ENCODE results near the gene RTN3. TPM values are rescaled to one million over a fixed set of nuclear protein-coding genes. Genes with fewer than 3 reads are reported as not detected.
A peak's percentile ranks its signal among the peaks of the same experiment; 100 is the strongest.

The RTN3 gene
- total and polyA plus RNA-seq, 4 donors: 42.4 to 89.4 (median 76.6) TPM

DNA sequence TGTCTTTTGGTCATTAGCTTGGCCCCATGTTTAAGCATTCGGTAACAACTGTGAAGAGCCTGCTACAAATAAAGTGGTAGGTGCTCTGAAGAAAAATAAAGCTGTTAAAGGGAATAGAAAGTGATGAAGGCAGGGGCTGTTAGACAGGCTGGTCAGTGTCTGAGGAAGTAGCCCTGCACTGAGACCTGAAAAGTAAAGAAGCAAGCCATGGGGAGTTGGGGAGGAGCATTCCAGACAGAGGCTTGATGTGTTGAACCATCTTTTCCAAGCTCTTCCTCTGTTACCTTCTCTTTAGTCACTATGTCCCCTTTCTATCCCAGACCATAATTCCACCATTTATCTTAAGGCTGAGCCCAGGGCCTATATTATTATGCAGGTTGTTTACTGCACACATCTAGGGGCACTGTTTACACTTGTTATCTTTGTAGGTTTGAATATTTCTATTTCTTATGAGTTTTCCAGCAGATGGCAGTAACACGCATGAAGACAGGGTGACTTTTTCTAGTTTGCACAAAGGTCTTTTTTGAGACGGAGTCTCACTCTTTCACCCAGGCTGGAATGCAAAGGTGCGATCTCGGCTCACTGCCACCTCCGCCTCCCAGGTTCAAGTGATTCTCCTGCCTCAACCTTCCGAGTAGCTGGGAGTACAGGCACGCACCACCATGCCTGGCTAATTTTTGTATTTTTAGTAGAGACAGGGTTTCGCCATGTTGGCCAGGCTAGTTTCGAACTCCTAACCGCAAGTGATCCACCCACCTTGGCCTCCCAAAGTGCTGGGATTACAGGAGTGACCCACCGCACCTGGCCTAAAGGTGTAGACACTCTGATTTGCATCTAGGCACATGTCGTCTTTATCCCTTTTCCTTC is 64.2 kb downstream of the RTN3 start:
- intact Hi-C loops (cut with DNase I): no loop called here
- Histone ChIP-seq H3K27ac (ENCODE audit: low read depth in 1 of 2, low read length in 2 of 2) (no peak overlapping the region), H3K9me3 (ENCODE audit: control insufficient read depth, low read length) (no peaks in the 10 kb centered on the region), H3K36me3 (ENCODE audit: control insufficient read depth in 1 of 2, insufficient read depth in 2 of 2, low read length in 1 of 2) (no peaks in the 10 kb centered on the region), H3K4me1 (ENCODE audit: control insufficient read depth in 1 of 2, insufficient read depth in 2 of 2, low read length in 2 of 2) (no peaks in the 10 kb centered on the region), H3K27me3 (ENCODE audit: control insufficient read depth in 1 of 2, insufficient read depth in 2 of 2, low read length in 1 of 2) (no peaks in the 10 kb centered on the region), H3K4me3 (ENCODE audit: low read length in 2 of 2) (no peak overlapping the region)
- no peak for ATAC-seq (ENCODE audit: low FRiP score)
- WGBS, 2 donors: 83 to 84% methylated on average over 13 of the region's 13 CpGs
- DNase-seq: no peak

DNA sequence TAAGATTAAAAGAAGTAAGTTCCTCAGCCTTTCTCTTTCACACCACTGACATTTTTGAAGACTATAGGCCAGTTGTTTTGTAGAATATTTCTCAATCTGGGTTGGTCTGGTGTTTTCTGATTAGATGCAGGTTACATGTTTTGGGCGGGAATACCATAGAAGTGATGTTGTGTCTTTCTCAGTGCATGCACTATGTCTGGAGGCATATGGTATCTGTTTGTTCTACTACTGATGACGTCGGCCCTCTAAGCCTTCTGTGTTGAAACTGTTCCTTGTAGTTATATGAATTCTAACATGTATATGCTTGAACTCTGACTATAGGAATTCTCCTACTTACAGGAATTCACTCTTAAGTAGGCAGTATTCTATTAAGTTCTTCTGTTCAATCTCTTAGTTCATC is 65.7 kb downstream of the RTN3 start:
- 68 to 69% methylated on average over 3 of the region's 3 CpGs for WGBS, 2 donors
- no peaks in the 10 kb centered on the region for H3K9me3 ChIP-seq (ENCODE audit: control insufficient read depth, low read length)
- peaks cover 0 to 2% of the 10 kb centered on the region in 2 donors for H3K36me3 ChIP-seq (ENCODE audit: control insufficient read depth in 1 of 2, insufficient read depth in 2 of 2, low read length in 1 of 2)
- no peaks in the 10 kb centered on the region for H3K27me3 ChIP-seq (ENCODE audit: control insufficient read depth in 1 of 2, insufficient read depth in 2 of 2, low read length in 1 of 2)
- no peak overlapping the region for H3K27ac ChIP-seq (ENCODE audit: low read depth in 1 of 2, low read length in 2 of 2)
- H3K4me3 ChIP-seq (ENCODE audit: low read length in 2 of 2): no peak overlapping the region
- no peak for ATAC-seq (ENCODE audit: low FRiP score)
- no peak for DNase-seq
- intact Hi-C loops (cut with DNase I): no loop called here
- H3K4me1 ChIP-seq (ENCODE audit: control insufficient read depth in 1 of 2, insufficient read depth in 2 of 2, low read length in 2 of 2): no peaks in the 10 kb centered on the region

DNA sequence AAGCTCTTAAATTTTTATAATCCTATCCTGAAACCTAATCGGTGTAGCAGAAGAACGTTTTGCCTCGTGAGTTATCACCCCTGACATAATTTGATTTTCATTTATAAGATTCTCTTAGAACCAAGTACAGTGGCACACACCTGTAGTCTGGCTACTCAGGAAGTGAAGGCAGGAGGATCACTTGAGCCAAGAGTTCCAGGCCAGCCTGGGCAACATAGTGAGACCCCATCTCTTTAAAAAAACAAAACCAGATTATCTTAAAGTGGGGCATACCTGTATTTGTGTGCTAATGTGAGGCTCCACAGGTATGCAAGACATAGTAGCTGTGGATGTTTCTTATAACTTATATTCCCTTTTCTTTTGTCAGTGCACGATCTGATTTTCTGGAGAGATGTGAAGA is 68.3 kb downstream of the RTN3 start:
- no peak overlapping the region for H3K27ac ChIP-seq (ENCODE audit: low read depth in 1 of 2, low read length in 2 of 2)
- WGBS, 2 donors: 88 to 89% methylated on average over 4 of the region's 4 CpGs
- intact Hi-C loops (cut with DNase I): no loop called here

DNA sequence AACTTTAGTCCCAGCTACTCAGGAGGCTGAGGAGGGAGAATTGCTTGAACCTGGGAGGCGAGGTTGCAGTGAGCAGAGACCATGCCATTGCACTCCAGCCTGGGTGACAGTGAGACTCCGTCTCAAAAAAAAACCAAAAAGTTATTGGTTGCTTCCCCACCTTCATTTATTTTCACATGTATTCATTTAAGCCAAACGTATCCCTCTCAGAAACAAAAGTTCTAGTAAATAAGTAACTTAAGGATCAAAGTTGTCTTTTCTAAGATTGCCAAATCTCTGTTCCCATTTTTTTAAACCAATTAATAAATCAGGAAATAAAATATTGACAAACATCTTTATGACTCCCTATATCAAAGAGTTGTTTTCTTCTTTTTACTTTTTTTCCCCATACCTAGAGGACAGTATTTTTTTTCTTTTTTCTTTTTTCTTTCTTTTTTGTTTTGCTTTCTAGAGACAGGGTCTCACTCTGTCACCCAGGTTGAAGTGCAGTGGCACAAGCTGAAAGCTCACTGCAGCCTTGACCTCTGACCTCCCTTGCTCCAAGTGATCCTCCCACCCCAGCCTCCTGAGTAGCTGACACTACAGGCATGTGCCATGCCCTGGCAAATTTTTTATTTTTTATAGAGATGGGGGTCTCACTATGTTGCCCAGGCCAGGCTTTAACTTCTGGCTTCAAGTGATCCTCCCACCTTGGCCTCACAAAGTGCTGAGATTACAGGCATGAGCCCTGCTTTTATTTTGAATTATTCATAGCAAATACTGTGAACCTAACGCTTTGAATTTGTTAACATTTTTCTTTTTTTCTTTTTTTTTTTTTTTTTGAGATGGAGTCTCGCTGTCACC is 75.8 kb downstream of the RTN3 start:
- DNase-seq (no peak), ATAC-seq (ENCODE audit: low FRiP score) (no peak)
- intact Hi-C loops (cut with DNase I): no loop called here
- Histone ChIP-seq H3K4me3 (ENCODE audit: low read length in 2 of 2) (no peak overlapping the region), H3K27me3 (ENCODE audit: control insufficient read depth in 1 of 2, insufficient read depth in 2 of 2, low read length in 1 of 2) (no peaks in the 10 kb centered on the region), H3K4me1 (ENCODE audit: control insufficient read depth in 1 of 2, insufficient read depth in 2 of 2, low read length in 2 of 2) (no peaks in the 10 kb centered on the region), H3K9me3 (ENCODE audit: control insufficient read depth, low read length) (no peaks in the 10 kb centered on the region), H3K36me3 (ENCODE audit: control insufficient read depth in 1 of 2, insufficient read depth in 2 of 2, low read length in 1 of 2) (no peaks in the 10 kb centered on the region), H3K27ac (ENCODE audit: low read depth in 1 of 2, low read length in 2 of 2) (no peak overlapping the region)
- WGBS, 2 donors: 80 to 87% methylated on average over 5 of the region's 5 CpGs

More for the DNA sequence above, 68.3 kb downstream of the RTN3 start:
- ATAC-seq (ENCODE audit: low FRiP score) (no peak), DNase-seq (no peak)
- Histone ChIP-seq H3K36me3 (ENCODE audit: control insufficient read depth in 1 of 2, insufficient read depth in 2 of 2, low read length in 1 of 2) (peaks cover 0 to 2% of the 10 kb centered on the region in 2 donors), H3K4me1 (ENCODE audit: control insufficient read depth in 1 of 2, insufficient read depth in 2 of 2, low read length in 2 of 2) (no peaks in the 10 kb centered on the region), H3K27me3 (ENCODE audit: control insufficient read depth in 1 of 2, insufficient read depth in 2 of 2, low read length in 1 of 2) (no peaks in the 10 kb centered on the region), H3K9me3 (ENCODE audit: control insufficient read depth, low read length) (no peaks in the 10 kb centered on the region), H3K4me3 (ENCODE audit: low read length in 2 of 2) (no peak overlapping the region)

DNA sequence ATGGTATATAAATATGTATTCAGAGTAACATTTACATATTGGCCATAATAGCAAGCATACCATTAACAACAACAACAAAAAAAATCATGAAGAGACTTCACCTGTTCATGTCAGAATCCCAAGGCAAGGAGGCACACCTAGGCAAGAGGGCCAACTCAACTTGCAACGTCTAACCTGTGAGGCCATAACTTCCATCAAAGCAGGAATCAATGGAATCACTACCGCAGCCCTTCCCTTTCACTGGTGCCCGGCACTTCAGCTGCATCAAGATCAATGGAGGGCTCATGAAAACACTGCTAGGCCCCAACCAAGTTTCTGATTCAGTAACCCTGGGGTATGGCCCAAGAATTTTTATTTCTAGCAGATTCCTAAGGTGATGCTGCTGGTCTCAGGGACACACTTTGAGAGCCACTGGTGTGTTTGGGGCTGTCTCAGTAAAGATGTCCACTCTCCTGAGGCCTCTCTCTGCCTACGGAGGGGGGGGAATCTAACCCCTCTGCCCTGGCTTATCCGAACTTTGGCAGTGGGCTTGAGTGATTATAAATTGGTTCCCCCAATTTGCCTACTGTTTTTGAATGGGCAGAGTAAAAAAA is 79.3 kb downstream of the RTN3 start:
- intact Hi-C loops (cut with DNase I): loop anchor here in 1 of 2 donors (10.0 kb wide), 2 partner anchors 84 to 394 kb away; no protein-coding TSS in a partner anchor
- Histone ChIP-seq H3K27me3 (ENCODE audit: control insufficient read depth in 1 of 2, insufficient read depth in 2 of 2, low read length in 1 of 2) (no peaks in the 10 kb centered on the region), H3K4me3 (ENCODE audit: low read length in 2 of 2) (no peak overlapping the region), H3K9me3 (ENCODE audit: control insufficient read depth, low read length) (no peaks in the 10 kb centered on the region), H3K4me1 (ENCODE audit: control insufficient read depth in 1 of 2, insufficient read depth in 2 of 2, low read length in 2 of 2) (no peaks in the 10 kb centered on the region), H3K27ac (ENCODE audit: low read depth in 1 of 2, low read length in 2 of 2) (no peak overlapping the region), H3K36me3 (ENCODE audit: control insufficient read depth in 1 of 2, insufficient read depth in 2 of 2, low read length in 1 of 2) (no peaks in the 10 kb centered on the region)
- 83% methylated on average over 5 of the region's 5 CpGs for WGBS, 2 donors
- ATAC-seq (ENCODE audit: low FRiP score) (no peak), DNase-seq (no peak)

DNA sequence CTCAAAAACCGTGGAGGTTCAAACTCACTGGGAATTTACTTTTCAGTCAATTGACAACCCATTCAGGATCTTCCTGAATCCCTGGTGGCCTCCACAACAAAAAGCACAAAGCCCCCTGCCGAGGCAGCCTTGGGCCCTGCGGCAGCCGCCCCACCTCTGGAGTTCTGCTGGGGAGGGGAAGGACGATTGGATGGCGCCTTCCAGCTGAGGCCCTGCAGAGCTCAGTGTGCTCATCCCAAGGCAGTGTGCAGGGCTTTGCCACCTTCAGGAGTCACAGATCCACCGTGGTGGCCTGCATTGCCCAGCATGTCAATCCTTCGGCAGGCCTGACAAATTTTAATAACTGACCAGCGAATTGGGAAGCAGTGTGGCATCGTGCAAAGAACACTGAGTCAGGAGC is 79.9 kb downstream of the RTN3 start:
- Histone ChIP-seq H3K27ac (ENCODE audit: low read depth in 1 of 2, low read length in 2 of 2) (no peak overlapping the region), H3K4me1 (ENCODE audit: control insufficient read depth in 1 of 2, insufficient read depth in 2 of 2, low read length in 2 of 2) (no peaks in the 10 kb centered on the region), H3K27me3 (ENCODE audit: control insufficient read depth in 1 of 2, insufficient read depth in 2 of 2, low read length in 1 of 2) (no peaks in the 10 kb centered on the region), H3K36me3 (ENCODE audit: control insufficient read depth in 1 of 2, insufficient read depth in 2 of 2, low read length in 1 of 2) (no peaks in the 10 kb centered on the region), H3K9me3 (ENCODE audit: control insufficient read depth, low read length) (no peaks in the 10 kb centered on the region), H3K4me3 (ENCODE audit: low read length in 2 of 2) (no peak overlapping the region)
- ATAC-seq (ENCODE audit: low FRiP score): no peak
- intact Hi-C loops (cut with DNase I): loop anchor here in 1 of 2 donors (10.0 kb wide), 2 partner anchors 84 to 394 kb away; no protein-coding TSS in a partner anchor
- WGBS, 2 donors: 78 to 83% methylated on average over 10 of the region's 10 CpGs
- no peak for DNase-seq

DNA sequence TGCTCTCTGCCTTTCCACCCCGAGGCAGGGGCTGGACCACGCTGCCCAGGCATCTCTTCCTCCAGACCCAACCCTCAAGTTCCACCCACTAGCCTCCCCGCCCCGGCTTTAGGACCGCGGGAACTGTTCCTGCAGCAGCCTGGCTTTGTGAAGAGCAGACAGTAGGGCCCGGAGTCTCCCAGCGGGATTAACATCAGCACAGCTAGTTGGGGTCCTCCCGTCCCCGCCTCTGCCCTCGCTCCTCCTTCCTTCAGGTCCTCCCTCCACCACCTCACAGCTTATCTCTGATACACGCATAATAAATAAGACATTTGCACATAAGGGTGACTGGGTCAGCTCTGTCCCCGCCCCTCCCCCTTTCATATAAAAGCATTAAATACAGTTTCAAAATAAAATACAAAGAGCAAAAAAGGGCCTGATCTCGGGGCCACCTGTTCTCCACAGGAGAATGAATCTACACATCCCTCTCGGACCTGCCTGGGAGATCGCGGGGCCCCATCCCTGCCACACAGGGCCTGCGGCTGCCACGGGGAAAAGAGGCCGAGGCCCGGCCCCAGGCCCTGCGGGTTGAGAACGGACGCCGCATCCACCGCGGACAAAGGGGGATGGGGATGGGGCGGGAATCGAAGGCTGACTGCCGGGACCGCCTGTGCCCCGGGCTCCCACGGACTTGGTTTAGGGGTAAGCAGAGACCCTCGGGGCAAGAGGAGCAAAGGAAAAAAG is 80.8 kb downstream of the RTN3 start:
- intact Hi-C loops (cut with DNase I): loop anchor here in 1 of 2 donors (10.0 kb wide), 2 partner anchors 83 to 393 kb away; no protein-coding TSS in a partner anchor

More for the DNA sequence above, 80.8 kb downstream of the RTN3 start:
- Histone ChIP-seq H3K27ac (ENCODE audit: low read depth in 1 of 2, low read length in 2 of 2) (no peak overlapping the region), H3K4me1 (ENCODE audit: control insufficient read depth in 1 of 2, insufficient read depth in 2 of 2, low read length in 2 of 2) (no peaks in the 10 kb centered on the region), H3K9me3 (ENCODE audit: control insufficient read depth, low read length) (no peaks in the 10 kb centered on the region), H3K36me3 (ENCODE audit: control insufficient read depth in 1 of 2, insufficient read depth in 2 of 2, low read length in 1 of 2) (no peaks in the 10 kb centered on the region), H3K4me3 (ENCODE audit: low read length in 2 of 2) (peak overlapping the region in 1 of 2 donors; percentile 40), H3K27me3 (ENCODE audit: control insufficient read depth in 1 of 2, insufficient read depth in 2 of 2, low read length in 1 of 2) (no peaks in the 10 kb centered on the region)
- ATAC-seq (ENCODE audit: low FRiP score): no peak
- WGBS, 2 donors: 55 to 59% methylated on average over 34 of the region's 34 CpGs
- DNase-seq: peak in 1 of 2 donors; percentile 49

Data from aorta (tissue), 5 donors.